Peyer's patch (tissue), 4 donors: ENCODE measurements around the gene SKI.

Source experiments
- CTCF ChIP-seq, 6 experiments: fragments of 450-650 bp in 4 of 6; fragments of 200-600 bp in 2 of 6; sonication (generic) in 1 of 6; IDR thresholded peaks; one replicate each; pipeline ENCODE4 v1.5.1; 2017 to 2019; ENCODE audit warnings: antibody characterized with exemption in 6 of 6, mild to moderate bottlenecking in 3 of 6, moderate library complexity in 1 of 6
- POLR2A ChIP-seq, 2 donors: fragments of 450-650 bp; IDR thresholded peaks; one replicate each; pipeline ENCODE4 v1.5.1; 2017; ENCODE audit warnings: antibody characterized with exemption in 2 of 2, mild to moderate bottlenecking in 2 of 2, moderate library complexity in 2 of 2

GRCh38 chr1:2260917-2261316, 32.8 kb downstream of the SKI start:
- TF ChIP-seq POLR2A (IDR thresholded peaks at IDR 0.05) (no peak), CTCF (IDR thresholded peaks at IDR 0.05) (no peak)
